C4-2B (cell line): Measurements from ENCODE around the gene RAB39B.

ENCODE experiments used
- ZFX ChIP-seq: fragments of 450-650 bp; IDR thresholded peaks from 2 replicates; pipeline ENCODE4 v1.6.1; 2017
- TF ChIP-seq, protein P1 (sequence below): fragments of 450-650 bp; conservative IDR thresholded peaks from 2 replicates; pipeline ENCODE4 v1.5.1; 2017; ENCODE audit warnings: mild to moderate bottlenecking

DNA sequence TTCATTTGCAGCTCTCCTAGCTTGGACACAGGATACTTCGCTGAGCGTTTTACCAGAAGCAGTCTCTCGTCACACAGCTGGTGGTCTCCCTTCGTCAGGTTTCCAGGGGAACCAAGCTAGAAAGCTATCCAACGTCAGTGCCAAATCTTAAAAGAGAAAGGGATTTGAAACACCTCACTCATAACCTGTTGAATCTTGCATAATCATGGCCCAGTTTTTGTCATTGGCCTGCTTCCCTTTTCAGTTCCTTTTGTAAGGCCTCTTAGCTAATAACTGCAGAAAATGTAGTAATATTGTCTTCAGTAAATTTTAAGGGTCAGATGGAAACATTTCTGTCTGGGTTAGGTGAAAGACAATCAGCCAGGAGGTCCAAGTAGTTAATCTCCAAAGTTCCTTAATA is 22.0 kb downstream of the RAB39B start:
- TF ChIP-seq, protein P1, sequence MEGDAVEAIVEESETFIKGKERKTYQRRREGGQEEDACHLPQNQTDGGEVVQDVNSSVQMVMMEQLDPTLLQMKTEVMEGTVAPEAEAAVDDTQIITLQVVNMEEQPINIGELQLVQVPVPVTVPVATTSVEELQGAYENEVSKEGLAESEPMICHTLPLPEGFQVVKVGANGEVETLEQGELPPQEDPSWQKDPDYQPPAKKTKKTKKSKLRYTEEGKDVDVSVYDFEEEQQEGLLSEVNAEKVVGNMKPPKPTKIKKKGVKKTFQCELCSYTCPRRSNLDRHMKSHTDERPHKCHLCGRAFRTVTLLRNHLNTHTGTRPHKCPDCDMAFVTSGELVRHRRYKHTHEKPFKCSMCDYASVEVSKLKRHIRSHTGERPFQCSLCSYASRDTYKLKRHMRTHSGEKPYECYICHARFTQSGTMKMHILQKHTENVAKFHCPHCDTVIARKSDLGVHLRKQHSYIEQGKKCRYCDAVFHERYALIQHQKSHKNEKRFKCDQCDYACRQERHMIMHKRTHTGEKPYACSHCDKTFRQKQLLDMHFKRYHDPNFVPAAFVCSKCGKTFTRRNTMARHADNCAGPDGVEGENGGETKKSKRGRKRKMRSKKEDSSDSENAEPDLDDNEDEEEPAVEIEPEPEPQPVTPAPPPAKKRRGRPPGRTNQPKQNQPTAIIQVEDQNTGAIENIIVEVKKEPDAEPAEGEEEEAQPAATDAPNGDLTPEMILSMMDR, result no peak
- no peak for TF ChIP-seq ZFX
